NK-92 (cell line): Measurements from ENCODE around the gene GSN.
"Not testable (repeated sequence)": the region's sequence is repeated elsewhere in the genome, so short reads cannot be mapped to it uniquely, and the experiment has no call there.

Source experiments
- DNase-seq: peaks from one replicate; lab custom pipeline; 2025; ENCODE audit not compliant: unreplicated experiment; lab: John Stamatoyannopoulos, UW

Gene GSN

DNA sequence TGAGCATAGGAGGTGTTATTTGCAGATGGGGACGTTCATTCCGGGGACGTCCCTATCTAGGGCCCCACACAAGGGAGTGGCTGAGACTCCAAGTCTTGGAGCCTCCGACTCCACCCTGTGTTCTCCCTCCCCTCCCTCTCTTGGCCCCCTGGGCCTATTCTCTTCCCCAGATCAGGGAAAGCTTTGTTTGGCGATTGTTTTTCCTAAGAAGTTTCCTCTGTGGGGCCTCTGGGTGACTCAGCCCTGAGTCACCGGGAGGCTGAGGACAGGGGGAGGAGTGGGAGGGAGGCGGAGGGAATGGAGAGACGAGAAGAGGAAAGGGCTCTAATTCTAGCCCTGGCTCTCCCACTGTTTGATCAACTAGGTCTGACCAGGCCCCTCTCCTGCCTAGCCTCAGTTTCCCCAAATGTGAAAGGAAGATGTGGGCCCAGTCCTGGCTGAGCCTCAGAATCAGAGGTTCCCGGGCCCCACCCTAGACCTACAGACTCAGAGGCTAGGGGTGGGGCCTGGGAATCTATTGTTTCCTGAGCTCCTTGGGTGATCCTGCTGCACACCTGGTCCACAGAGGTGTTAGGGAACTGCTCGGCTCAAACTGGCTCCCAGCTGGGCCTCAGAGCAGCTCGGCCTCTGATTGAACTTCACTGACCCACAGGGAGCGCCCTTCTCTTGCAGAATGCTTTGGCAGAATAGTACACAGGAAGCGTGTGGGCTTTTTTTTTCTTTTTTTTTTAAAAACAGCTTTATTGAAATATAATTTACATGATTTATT, 19.2 kb downstream of the GSN start:
- no peak for DNase-seq

DNA sequence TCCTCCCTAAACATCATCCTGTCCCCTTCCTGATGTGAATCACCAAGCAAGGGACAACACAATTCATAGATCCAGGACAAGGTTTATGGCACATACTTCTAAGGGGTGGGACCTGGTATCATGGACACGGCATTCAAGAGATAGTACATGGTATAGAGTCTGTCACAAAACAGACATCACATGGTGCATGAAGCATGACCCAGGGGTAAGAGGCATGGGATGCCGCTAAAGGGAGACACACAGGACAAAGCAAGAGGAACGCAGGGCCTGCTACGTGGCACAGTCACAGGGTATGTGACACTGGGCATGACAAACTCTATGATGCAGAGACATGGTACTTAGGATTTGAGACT, 20.7 kb downstream of the GSN start:
- no peak for DNase-seq

DNA sequence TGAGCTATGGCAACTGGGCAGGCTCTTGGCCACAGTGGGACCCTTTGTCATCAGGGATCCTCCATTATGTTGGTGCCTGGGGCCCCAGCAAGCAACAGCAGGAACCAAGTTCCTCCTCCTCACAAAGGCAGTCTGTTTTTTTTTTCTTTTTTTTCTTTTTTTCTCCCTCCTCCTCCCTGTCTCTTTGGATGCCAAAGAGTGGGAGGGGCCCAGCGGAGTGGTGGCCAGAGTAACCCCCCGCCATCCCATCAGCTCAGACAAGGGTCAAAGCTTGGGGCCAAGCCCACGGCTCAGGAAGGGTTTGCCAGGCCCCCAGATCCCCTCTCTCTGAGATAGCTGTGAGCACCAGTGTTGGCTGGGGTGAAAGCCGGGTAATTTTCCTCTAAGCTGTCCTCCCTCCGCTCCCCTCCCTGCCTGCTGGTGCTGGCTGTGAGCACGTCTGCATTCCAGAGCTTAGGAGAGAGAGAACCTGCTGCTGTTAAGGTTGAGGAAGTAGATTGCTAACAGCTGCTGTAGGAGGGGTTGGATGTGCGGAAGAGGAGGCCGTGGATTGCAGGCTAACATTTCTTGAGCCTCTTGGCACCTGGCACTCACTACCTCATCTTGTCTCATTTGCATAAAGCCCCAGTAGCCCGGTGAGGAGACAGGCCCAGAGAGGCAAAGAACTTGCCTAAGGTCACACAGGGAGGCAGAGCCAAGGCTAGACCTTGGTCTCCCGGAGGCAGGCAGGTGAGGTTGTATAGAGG, 21.2 kb downstream of the GSN start:
- DNase-seq: no peak

DNA sequence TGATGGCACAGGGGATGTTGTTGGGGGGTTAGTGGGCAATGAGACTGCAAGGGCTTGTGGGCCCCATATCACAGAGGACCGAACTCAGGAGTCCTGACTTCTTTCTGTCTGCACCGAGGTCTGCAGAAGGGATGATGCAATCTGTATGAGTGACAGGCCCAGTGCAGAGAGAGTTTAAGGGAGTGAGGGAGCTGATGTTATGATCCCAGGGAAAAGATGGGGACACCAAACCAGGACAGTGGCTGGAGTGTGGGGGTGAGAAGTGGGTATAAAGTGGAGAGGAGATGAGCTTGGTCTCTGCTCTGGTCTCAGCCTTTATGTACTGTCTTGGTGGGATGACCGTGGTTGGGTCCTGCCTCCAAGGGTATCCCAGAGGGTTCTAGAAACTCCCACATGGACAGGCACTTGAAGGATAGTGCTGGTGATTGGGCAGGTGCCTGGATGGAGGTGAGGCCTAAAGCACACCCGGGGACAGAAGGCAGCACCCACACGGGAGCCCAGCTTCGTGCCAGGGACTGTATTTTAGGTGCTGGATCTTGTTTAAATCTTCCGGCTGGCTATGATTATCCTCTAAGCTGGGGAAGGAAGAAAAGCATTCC, 21.9 kb downstream of the GSN start:
- DNase-seq: no peak

DNA sequence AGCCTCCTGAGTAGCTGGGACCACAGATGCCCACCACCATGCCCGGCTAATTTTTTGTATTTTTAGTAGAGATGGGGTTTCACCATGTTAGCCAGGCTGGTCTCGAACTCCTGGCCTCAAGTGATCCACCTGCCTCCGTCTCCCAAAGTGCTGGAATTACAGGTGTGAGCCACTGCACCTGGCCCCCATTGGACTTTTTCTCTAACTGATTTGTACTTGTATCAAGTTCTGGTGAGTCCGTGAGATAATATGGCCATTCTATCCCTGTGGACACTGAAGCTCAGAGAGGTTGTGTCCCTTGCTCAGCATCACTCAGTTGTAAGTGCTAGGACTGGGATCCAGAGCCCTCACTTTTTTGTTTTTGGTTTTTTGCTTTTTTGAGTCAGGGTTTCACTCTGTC, 23.6 kb downstream of the GSN start:
- not testable (repeated sequence) for DNase-seq

DNA sequence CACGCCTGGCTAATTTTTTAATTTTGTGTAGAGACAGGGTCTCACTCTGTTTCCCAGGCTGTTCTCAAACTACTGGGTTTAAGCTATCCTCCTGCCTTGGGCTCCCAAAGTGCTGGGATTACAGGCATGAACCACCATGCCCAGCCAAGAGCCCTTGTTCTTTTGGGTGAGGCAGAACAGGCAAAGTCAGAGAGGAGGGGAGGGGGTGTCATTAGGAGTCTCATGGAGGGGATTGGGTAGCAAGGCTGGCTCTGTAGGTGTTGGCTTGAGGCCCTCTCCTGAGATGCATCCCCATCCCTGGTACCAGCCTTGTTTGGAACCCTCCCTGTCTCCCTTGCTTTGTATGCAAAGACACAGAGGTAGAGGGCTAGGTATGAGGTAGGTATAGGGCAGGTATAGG, 24.1 kb downstream of the GSN start:
- DNase-seq: no peak

DNA sequence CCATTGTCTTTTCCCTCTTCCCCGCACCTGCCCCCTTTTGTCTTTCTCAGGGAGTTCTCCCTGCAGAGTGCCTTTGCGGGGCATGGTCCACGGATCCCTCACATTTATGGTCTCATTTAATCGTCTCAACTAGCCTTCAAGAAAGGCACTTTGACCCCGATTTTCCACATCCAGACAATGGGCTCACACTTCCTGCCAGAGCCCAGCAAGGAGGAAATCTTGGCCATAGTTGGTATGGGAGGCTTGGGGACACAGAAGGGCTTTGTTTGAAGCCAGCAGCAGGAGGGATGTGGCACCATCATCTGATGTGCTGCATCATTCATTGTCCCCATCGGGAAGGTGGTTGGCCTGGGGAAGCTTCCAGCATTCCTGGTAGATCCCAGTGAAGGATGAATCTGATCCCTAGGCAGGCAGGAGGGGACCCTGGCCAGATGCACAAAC, 24.9 kb downstream of the GSN start:
- DNase-seq: no peak

DNA sequence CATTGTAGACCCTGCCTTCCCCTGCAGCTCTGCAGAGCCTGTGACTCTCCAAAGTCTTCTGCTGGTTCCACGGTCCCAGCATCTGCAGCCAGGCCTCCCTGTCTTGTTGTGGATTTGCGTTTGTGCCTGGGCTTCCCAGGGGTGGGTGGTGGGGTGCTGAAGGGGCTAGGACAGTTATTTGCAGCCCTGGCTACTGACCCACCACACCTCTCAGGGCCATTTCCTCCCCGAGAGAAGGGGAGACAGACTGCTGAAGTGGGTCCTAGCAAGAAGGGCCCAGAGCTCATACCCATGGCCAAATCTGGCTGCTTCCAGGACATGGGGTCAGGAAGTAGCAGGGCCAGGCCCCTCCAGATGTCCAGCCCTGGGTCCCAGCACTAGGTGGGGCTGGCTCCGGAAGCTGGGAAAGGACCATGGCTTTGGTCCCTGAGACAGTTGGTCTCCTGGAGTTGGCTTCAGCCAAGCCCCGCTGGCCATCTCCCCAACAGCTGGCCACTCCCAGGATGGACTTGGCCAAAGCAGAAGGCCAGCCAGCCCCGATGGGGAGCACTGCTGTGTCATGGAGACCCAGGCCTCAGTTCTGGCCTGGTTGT, 26.3 kb downstream of the GSN start:
- DNase-seq: no peak

DNA sequence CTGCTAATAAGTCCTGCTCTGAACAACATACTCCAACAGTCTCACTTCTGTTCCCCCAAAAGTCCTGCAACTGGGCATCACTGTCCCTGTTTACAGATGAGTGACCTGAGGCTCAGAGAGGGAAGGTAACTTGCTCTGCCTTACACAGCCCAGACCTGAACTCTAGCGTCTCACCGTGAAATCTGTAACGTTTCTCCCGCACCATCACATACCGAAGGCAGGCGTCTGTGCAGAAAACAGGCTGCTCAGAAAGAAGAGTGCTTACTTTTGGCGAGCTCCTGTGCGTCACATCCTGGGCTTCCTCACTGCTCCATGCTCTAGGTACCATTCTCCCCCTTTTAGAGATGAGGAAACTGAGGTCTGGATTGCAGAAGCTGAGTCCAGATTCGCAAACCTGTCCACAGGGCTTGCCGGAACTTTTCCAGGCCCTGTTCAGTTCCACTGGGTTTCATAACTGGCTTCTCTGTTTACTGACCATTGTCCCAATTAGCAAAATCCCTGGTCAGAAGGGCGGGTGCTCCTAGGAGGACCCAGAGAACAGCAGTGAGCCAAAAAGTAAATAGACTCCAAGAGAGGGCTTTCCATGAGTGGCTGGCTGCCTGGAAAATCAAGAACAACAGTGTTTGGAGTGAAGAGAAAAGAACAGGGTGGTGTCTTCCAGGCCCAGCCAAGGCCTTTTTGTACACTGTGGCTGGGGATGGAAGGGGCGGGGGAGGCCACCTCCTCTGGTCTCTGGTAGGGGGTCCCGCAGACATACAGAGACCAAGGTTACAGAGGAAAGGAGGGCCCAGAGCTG, 27.1 kb downstream of the GSN start:
- no peak for DNase-seq

DNA sequence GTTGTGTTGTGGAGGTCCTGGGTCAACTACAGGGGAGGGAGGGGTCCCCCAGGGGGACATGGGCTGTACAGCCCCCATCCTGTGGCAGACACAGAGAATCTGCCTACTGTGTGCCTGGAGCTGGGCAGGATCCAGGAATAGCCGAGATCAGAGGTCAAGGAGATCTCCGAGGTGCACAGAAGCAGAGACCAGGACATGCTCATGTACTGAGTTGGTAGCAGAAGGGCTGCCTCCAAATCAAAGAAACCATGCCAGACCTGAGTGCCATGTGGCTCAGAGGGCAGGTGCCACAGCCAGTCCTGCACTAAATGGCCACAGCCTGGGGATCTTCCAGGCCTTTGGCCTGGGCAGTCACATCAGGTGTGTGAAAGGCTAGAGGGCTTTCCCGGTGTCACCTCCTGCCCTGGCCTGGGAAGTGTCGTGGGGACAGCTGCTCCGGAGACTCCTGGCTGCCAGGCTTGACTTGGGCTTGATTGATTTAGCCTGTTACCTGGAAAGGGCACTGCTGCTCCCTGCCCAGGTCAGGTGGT, 27.8 kb downstream of the GSN start:
- DNase-seq: no peak

DNA sequence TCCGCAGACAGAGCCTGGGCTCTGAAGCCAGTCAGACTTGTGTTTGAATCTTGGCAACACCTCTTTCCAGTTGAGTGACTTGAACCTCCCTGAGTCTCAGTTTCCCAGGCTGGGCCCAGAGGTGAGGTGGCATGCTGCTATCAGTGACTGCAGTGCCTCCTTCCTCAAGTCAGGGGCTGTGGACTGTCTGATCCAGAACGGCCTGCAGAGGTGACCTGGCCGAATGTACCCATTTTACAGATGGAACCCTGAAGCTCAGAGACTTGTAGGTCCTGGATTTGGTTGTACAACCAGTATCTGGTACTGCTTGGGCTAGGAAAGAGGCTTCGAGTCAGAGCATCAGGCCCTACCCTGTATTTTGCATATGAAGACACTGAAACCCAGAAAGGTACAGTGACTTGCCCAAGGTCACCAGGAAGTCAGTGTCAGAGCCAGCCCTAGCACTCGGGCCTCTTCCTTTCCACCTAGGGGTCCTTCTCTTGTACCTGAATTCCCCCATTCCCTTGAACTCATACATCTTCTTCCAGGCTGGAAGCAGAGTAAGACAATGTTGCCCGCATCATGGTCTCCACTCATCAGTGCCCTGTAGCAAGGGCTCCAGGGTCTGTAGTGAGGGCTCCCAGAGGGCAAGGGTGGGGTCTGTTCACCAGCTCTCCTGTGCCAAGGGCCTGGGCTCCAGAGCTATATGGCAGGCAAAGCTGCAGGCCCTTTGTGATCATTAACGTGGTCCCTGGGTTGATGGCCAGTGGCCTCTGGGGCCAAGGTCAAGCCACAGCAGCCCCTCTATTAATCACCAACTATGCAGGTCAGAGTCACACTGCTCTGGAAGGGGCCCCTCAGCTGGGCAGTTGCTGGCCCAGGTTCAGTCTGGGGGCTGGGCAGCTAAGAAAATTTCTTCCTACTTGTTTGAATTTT, 28.5 kb downstream of the GSN start:
- DNase-seq: no peak

DNA sequence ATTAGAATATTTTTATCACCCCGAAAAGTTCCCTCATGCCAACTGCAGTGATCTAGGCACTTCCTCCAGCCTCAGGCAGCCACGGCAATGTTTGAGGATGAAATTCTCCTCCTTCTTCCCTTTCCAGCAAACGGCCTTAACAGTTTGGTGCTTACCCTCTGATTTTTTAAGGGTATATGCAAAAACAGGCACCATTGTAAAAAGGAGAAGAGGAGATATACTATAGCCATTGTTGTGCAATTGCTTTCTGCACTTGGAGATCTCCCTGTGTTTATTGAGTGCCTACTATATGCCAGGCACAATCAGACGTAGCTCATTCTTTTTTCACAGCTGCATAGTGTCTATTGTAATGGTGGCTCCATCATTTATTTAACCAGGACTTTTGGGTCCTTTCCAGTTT, 29.4 kb downstream of the GSN start:
- DNase-seq: no peak

DNA sequence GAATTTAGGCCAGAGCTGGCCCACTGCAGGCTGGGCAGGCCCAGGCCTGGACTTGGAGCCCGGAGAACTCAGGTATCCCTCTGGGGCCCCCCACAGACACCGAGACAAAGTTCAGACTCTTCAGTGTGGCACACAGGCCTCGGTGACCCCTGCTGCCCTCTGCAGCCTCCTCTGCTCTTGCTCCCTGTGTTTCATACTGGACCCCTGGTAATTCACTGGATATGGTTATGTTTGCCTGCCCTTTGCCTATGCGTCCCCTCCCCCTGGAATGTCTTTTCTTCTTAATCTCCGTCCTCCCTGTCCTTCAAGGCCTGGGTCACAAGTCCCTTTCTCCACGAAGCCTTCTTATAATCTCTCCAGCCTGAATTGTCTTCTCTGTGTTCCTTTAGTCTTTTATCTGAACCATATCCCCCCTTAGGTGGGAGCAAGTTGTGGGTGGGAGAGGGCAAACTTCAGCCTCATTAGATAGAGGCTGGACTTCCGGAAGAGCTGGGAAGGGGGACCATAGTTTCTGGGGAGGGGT, 30.1 kb downstream of the GSN start:
- no peak for DNase-seq

DNA sequence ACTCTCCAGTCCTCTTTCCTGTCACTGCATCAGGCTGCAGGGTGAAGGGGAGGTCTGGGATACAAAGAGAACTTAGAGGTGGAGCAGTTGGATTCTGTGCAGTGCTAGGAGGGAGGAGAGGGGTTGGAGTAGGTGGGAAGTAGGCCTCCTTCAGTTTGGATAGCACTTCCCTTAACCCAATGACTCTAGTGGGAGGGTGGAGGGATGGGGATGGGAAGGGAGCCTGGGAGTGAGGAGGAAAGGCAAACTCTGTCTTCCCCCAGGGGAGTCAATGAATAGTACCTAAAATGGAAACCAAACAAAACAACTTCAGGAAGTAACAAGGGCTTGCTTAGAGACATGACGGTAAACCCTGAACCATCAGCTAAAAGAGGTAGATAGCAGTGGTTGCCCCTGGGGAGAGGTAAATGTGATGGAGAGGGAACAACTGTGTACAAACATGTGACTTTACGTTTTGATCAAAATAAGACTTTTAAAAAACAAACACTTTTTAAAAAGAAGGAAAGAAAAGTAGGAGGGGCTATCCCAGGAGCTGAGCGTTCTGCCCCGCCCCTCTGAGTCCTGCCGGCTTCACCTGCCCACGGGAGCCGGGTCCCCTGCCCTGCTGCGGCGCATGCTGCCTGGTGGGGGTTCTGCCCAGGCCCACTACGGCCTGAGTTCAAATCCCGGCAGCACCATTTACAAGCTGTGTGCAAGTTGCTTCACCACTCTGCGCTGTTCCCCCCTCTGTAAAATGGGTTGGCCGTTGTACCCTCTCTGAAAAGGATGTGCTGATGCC, 30.9 kb downstream of the GSN start:
- DNase-seq: no peak

DNA sequence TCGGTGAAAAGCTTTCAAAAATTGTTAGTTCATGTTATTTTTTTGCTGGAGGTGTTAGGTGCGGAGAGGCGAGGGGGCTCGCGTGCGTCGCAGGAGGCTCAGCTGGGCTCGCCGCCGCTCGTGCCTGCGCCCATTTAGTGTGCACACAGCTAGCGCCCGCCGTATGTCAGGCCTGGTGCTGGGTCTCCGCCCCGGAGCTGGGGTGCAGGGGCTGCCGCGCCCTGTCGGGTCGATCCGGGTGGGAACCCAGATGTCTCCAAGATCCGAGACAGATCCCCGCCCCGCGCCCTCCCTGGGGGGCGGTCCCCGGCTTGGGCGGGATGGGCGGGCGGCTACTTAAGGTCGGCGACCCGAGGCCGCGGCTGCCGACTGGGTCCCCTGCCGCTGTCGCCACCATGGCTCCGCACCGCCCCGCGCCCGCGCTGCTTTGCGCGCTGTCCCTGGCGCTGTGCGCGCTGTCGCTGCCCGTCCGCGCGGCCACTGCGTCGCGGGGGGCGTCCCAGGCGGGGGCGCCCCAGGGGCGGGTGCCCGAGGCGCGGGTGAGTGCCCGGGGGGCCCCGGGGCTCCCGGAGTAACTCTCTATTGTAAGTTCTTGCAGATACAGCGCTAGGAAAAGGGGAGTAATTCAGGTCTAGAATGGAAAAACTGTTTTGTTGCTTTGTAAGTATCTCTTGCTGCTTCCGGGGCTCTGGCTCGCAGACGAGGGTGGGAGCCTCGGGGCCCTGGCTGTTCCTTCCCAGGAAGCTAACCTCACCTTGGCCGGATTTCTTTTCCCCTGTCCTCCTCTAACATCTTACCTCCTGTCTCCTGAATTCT, 31.7 kb downstream of the GSN start:
- no peak for DNase-seq

DNA sequence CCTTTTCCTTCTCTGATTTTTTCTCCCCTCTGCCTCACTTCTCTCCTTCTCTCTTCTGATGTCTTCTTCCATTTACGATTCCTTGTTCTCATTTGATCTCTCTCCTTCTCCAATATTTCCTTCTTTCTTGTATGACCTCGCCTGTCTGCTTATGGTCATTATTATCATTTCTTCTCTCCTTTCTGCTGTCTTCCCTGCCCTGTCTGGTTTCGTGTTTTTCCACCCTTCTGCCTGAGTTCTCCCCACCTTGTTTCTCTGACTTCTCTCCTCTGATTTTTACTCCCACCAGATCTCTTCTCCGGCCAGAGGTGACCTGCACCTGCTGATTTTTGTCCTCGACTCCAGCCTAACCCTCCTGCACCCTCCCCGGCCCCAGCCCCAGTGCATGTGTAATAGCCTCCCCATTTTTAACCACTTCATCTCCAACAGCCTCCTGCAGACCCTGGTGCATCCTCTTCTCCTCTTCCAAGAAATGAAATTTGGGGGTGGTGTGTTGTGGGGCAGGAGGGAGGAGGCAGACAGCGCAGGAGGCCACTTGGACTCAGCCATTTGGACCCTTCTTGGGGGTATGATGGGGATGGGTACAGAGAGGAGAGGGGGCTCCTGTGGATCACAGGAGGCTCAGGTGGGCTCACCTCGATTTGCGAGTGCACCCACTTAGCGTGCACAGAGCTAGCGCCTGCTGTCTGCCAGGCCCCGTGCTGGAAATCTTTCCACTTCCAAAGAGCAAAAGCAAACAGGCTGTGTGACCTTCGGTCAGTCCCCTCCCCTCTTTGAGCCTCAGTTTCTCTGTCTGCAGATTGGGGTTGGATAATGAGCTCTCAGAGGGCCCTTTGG, 32.5 kb downstream of the GSN start:
- DNase-seq: no peak

DNA sequence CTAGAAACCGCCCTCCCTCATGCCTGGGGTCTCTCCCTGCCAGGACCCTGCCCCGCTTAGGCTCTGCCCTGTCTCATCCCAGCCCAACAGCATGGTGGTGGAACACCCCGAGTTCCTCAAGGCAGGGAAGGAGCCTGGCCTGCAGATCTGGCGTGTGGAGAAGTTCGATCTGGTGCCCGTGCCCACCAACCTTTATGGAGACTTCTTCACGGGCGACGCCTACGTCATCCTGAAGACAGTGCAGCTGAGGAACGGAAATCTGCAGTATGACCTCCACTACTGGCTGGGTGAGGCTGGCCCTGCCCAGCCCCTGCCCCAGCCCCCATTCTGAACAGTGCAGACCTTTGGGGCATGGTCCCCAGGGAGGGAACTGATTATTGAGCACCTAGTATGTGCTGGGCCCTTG, 33.9 kb downstream of the GSN start:
- no peak for DNase-seq
